Prostate gland (tissue), 2 donors: ENCODE data around the gene NOP16.

Experiments
- CTCF ChIP-seq, 4 experiments: fragments of 200-600 bp in 2 of 4; fragments of 450-650 bp in 2 of 4; sonication (generic) in 2 of 4; IDR thresholded peaks; 1 replicate in 3 of 4; 2 replicates in 1 of 4; pipeline ENCODE4 v1.5.1; 2016 to 2019; ENCODE audit warnings: antibody characterized with exemption in 4 of 4, mild to moderate bottlenecking in 2 of 4, moderate library complexity in 2 of 4
- POLR2A ChIP-seq: fragments of 450-650 bp; IDR thresholded peaks from one replicate; pipeline ENCODE4 v1.6.1; 2016; ENCODE audit warnings: antibody characterized with exemption, mild to moderate bottlenecking
- POLR2AphosphoS5 ChIP-seq: sonication (generic); formaldehyde crosslinking; IDR thresholded peaks from one replicate; pipeline ENCODE4 v1.6.1; 2017; ENCODE audit warnings: antibody characterized with exemption

- TF ChIP-seq CTCF (IDR thresholded peaks at IDR 0.05) (no peak), POLR2AphosphoS5 (no peak), POLR2A (no peak)
These were observed 50.5 kb downstream of the NOP16 start for GRCh38 chr5:176337913-176338312.
